ENCODE results near the gene CACNA1C.

Gene CACNA1C

DNA sequence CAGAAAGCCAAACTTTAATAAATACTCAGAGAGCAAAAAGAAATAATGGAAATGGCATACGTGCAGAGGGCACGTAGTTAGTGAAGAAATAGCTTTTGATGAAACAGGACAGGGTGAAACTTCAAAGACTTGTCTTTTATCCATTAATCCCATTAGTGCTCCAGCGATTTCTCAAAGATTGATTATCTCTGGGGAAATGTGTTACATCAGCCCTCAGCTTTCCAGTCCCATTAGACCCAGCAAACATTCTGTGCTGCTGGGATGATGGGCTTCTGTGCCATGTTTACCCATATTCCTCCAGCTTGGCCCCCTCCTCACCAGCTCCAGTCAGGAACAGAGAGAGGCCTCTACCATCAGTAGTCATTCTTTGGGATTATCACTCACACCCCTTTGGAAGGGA lies 113.1 kb downstream of the CACNA1C start:
- in situ Hi-C loops (cut with HindIII; ENCODE audit: low sequenced_read_pairs), result loop anchor here (25.0 kb wide), 1 partner anchor 96 kb away; no protein-coding TSS in a partner anchor

DNA sequence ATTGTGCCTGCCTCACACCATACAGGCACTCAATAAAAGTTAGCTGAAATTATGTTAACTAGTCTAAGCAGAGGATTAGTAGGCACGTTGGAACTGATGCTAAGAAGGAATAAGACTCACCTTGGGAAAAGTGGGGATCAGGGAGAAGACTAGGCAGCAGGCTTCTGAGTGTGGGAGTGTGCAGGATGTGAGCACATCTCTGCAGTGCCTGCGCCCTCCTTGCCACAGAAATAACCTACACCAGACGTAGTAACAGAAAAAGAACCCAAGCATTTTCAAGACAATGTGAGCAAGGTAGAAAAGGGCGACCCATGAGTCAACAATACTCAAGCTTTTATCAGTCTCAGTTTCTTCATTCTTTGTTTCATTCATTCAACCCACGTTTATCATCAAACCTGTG lies 113.9 kb downstream of the CACNA1C start:
- in situ Hi-C loops (cut with HindIII; ENCODE audit: low sequenced_read_pairs), result loop anchor here (25.0 kb wide), 1 partner anchor 96 kb away; no protein-coding TSS in a partner anchor

DNA sequence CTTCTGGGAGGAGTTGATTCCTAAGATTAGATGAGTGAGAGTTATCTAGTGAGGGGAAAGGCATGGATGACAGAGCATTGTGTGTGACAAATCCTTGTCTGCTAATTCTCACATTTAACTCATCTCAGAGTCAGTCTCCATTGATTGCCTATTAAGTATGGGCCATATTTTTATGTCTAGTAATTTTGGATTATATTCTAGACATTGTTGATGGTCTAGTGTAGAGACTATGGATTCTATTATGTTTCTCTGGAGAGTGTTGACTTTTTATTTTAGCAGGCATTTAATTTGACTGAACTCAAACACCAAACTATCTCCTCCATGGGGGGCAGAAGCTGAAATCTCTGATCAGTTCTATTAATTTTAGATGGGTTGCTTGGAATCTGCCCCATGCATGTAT lies 114.4 kb downstream of the CACNA1C start:
- in situ Hi-C loops (cut with HindIII; ENCODE audit: low sequenced_read_pairs), result loop anchor here (25.0 kb wide), 1 partner anchor 95 kb away; no protein-coding TSS in a partner anchor

DNA sequence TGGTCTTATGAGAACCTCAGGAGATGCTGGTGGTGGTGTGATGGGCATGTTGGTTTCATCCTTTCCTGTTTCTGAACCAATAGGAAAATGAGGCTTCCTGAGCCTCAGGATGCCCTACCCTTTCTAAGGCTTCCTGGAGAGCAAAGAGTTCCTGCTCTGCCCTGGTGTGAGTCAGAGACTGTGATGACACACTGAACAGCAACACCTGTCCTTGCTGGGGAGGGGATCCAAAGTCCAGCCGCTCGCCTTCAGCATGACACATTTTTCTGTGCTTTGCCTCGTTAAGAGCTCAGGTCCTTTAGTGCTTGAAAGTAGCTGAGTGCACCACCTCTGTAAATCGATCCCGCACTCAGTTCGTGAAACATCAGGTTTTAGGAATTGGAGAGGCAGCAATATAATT lies 116.0 kb downstream of the CACNA1C start:
- in situ Hi-C loops (cut with HindIII; ENCODE audit: low sequenced_read_pairs), result loop anchor here (25.0 kb wide), 1 partner anchor 93 kb away; no protein-coding TSS in a partner anchor

DNA sequence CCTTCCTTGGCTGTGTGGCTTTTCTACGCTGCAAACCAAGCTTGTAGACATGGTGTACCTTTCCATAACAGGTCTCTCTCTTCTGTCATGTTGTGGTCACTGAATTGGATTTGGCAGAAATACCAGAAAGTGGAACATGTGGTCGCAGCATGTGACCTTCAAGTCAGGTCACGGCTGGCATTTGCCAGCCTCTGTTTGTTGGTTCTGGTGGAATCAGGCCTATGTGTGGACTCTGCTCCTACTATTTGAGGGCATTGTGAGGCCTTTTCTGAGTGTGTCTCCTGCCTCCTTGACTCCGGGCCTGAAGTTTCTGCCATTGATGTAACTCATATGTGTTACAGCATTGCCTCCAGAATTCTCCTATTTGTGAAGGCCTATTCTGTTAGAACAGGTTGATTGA lies 116.7 kb downstream of the CACNA1C start:
- in situ Hi-C loops (cut with HindIII; ENCODE audit: low sequenced_read_pairs), result loop anchor here (25.0 kb wide), 1 partner anchor 93 kb away; no protein-coding TSS in a partner anchor

DNA sequence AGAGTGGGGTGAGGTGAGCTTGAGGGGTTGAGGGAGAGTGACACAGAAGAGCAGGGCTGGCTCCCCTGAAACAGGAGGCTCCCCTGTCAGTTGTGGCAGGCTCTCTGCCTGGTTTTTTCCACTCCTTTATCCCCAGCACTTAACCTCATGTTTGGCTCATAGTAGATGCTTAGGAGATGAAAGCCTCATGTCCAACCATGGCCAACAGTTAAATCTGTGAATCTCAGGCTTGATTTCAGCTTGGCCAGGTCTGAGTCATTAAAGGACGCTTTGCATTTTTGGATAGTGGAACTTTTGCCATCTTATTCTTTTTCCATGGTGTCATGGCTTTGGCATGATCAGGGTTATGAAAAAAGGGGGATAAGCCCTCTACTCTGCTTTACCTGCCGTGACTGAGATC lies 117.2 kb downstream of the CACNA1C start:
- in situ Hi-C loops (cut with HindIII; ENCODE audit: low sequenced_read_pairs), result loop anchor here (25.0 kb wide), 1 partner anchor 92 kb away; no protein-coding TSS in a partner anchor

DNA sequence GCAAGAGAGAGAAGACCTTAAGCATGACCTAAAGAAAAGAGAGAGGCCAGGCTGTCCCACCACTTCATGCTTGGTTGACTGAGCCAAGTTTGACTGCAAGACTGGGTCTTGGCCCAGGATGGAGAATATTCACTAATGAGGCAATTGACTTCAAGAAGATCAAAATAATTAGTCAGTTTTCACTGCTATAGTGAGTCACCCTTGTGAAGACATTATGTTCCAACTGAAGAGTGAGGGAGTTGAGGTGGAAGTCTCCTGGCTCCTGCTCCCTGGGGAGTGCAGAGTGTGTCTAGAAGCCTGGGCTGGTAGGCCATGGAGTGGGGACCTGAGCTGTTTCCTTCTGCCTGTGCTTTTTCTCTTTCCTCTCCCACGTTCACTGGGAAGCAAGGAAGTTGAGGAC lies 117.6 kb downstream of the CACNA1C start:
- in situ Hi-C loops (cut with HindIII; ENCODE audit: low sequenced_read_pairs), result loop anchor here (25.0 kb wide), 1 partner anchor 92 kb away; no protein-coding TSS in a partner anchor

DNA sequence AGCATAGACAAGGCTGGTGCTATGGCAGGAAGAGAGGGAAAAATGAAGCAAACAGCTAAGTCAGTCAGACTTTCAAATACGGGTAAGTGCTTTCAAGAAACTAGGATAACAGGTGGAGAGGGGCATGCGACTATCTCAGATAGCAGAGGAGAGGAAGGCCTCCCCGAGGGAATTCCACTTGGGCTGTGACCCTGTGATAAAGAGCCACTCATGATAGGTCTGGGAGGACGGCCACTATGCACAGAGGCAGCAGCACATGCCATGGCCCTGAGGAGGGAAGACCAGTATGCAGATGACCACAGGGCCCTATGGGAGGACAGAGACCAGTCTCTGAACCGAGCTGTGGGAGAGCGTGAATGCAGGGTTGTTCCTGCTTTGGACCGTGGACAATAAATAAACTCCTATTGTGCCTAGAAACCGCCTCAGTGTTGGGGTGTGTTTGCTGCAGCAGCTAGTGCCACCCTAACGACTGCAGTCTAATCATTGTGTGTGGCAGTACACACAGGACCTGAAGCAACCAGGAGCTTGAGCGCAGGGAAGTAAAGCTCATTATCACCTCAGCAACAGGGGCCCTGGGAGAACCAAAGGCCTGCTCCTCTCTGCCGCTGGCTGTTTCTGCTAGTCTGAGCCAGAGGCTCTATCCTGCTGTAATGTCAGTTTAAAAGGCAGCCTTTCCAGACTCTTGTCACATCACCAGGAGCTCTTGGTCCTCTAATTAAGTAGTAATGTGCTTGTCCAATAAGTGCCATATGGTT lies 119.1 kb downstream of the CACNA1C start:
- in situ Hi-C loops (cut with HindIII; ENCODE audit: low sequenced_read_pairs), result loop anchor here (25.0 kb wide), 1 partner anchor 90 kb away; no protein-coding TSS in a partner anchor

DNA sequence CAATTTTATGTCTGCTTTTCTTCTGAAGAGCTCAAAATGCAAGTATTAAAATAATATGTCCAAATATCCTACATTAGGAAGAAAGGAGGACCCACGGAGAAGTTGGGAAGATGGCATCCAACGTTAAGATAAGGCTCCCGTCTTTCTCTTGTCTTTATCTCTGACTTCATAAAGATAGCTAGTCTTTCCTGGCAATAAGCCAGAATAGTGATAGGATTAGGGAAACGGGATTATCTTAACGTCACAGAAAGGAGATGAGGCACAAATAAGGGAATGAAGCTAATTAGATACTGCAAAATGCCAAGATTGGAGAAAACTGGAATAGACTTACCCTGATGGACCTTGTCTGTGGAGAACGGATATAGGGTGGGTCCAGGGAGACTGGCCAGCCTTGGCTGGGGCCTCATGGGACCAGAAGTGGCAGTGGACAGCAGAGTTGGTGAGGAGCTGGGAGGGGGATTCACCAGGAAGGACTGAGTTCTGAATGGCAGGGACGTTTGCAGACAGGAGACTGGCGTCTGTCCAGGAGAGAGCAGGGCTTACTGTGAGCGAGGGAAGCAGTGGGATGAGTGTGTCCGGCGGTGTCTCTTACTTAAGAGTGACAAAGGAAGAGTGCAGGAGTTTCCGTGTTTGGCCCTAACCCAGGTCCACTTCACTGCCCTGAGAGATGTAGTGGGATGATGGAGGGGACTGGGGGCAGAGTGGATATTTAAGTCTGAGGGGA lies 119.9 kb downstream of the CACNA1C start:
- in situ Hi-C loops (cut with HindIII; ENCODE audit: low sequenced_read_pairs), result loop anchor here (25.0 kb wide), 1 partner anchor 90 kb away; no protein-coding TSS in a partner anchor

DNA sequence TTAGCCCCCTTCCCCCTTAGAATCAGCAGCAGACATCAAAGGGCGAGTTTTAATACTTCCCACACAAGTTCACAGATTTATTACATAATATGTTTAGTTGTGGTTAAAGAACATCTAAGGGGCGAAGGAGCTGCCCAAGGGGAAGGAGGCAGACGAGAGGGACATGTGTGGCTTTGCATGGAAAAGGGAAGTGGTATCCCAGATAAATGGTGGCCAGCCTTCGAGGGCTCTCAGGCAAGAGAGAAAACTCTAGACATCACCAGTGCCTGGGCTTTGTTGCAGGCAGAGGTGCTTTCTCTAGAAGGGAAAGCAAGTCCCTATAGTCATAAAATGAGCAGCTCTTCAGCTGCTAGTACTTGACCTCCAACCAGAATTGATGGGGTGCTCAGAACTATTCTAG lies 121.2 kb downstream of the CACNA1C start:
- in situ Hi-C loops (cut with HindIII; ENCODE audit: low sequenced_read_pairs), result loop anchor here (25.0 kb wide), 1 partner anchor 88 kb away; no protein-coding TSS in a partner anchor

DNA sequence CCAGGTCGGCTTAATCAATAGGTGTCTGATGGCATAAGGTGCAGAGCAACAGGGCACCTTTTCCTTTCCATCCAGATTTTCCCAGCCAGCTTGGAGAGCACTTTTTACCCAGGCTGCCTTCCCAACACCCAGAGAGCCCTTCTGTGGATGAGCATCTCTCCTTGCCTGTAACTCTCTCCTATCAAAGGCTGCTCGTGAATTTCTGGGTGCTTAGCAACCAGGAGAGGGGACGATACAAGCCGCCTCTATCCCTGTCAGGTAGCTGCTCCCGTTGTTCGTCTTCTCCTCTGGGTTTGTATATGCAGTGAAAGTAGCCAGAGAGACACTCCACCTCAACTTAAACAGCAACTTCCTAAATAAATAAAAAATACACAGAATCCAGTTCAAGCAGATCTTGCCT lies 124.2 kb downstream of the CACNA1C start:
- in situ Hi-C loops (cut with HindIII; ENCODE audit: low sequenced_read_pairs), result no loop called here

DNA sequence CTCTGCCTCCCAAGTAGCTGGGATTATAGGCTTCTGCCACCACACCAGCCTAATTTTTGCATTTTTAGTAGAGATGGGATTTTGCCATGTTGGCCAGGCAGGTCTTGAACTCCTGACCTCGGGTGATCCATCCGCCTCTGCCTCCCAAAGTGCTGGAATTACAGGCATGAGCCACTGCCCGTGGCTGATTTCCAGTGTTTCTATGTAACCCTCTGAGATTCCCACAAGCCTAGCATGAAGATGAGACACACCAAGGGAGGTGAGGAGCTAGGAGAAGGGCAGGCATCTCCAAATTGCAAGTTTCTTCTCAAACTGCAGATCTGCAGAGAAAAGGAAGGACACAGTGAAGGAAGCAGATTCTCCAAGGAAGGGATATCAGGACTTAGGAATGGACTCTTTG lies 125.0 kb downstream of the CACNA1C start:
- in situ Hi-C loops (cut with HindIII; ENCODE audit: low sequenced_read_pairs), result no loop called here

DNA sequence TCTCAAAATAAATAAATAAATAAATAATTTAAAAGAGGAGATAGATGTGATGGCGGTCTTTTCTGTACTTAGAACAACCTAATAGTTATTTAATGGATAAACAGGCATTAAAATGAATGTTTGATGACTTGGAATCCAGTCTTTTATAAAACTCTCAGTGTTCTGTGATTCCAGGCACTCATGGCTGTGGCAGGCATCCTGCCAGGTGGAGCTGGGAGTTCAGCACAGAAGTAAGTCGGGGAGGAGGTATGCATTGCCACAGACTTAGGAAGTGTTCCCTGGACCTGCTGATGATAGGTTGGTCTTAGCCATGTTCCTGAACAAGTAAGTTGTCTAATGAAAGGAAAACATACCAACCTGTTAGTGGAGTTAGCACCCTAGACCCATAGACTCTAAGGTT lies 126.3 kb downstream of the CACNA1C start:
- in situ Hi-C loops (cut with HindIII; ENCODE audit: low sequenced_read_pairs), result no loop called here

DNA sequence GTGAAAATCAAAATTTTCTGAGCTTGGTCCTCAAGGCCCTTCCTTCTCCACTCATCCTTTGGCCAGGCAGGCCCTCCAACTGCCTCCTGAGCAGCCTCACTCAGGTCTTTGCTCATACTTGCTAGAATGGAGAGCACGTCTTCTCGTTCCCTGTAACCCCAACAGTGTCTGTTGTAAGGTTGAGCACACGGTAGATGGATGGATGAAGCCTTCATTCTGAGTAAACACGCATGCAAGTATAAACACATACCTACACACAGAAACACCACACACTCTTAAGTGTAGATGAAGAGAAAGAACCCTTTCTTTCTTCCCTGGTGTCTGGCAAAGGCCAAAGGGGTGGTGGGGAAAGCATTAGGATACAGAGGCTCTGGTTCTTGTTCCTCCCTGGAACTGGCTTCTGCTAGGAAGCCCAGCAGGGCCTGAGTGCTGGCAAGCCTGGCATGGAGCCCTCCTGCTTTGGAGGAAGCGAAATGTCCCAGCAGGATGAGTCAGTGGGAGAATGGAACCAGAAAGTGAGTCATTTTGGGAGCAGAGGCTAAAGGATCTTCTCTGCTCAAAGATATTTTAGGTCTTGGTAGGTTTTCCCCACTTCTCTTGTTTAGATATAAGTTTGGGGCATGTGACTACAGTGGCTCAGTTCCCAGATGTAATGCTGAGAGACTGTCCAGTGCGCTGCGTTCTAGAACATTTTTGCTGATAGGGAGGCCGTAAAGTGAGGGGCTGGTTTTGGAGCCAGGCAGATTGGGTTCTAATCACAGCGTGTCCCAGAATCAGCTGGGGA lies 127.4 kb downstream of the CACNA1C start:
- in situ Hi-C loops (cut with HindIII; ENCODE audit: low sequenced_read_pairs), result no loop called here

DNA sequence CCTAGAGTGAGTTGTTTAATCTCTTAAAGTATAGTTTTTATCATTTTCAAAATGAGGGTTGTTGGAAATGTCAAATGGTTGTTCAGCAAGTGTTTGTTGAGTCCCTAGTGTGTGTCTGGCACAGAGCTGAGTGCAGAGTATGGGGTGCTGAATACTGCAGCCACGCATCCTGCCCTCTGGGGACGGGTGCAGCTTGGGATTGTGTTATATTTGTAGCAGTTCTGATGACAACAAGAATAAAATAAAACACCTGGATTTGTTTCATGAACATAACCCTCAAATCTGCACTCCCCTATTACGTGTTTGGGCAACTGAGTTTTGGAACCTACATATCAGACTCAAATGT lies 127.9 kb downstream of the CACNA1C start:
- in situ Hi-C loops (cut with HindIII; ENCODE audit: low sequenced_read_pairs), result no loop called here

DNA sequence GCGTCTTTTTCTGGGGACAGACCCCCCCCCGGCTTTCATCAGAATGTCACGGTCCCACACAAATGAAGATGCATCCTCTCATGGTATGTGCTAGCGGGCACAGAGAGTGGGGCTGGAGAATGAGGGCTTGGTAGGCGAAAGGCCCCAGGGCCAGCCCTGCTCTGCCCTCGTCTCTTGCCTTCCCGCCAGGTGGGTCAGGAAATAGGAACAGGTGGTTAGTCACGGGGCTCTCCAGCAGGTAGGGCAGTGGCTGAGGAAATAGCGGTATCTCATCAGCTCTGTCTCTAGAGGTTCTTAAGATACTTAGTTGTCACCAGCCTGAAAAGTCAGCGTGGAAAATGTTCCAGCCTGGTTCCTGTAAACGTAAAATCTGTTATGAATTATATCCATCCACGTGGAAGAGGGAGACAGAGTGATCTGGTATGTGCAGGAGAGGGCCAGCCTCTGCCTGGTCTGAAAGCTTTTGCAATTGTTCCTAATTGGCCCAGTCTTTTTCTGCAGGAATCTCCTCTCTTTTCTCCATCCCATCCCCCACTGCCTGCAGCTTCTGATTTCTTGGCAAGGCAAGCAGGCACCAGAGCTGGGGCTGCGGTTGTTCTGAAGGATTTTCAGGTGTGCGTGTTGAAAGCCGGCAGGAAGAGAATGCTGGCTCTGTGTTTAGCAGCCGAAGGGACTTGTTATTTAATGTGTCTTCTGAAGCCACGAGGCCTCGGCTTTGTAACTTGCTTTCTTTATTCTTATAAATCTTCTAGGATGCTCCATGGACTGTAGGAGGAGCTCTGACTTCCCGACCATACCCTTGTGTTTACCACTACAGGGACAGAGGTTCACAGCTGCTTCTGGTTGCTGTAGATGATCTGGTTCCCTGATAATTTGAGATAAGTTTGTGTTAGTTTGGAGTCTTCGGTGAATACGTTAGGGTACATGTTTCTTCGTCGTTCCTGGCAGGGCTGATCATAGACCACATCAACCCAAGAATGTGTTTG lies 131.1 kb downstream of the CACNA1C start:
- in situ Hi-C loops (cut with HindIII; ENCODE audit: low sequenced_read_pairs), result no loop called here

DNA sequence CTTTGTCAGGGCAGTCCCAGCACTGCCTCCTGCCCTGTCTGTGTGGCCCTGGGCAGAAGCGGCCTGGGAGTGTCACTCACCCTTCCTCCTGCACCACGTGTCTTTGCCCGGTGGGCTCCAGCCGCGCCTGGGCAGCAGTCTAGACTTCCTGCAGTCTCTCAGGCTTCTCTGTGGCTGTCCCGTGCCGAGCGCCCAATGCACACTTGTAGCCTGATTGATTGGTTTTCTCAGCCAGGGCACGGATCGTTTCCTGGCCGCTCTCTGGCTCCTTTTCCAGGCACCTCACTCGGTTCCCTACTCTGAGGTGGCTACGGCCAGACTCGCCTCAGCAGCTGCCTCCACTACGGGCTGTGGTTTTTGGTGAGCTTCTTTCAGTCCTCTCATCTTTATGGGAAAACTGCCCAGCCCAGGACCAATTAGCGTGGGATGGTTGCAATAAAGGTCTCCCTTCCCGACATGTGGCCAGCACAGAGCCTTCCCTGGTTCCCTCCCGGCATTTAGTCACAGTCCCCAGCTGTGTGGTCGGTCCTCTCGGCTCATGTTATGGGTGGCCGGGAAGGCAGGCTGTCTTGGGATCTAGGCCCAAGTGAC lies 133.1 kb downstream of the CACNA1C start:
- in situ Hi-C loops (cut with HindIII; ENCODE audit: low sequenced_read_pairs), result no loop called here

DNA sequence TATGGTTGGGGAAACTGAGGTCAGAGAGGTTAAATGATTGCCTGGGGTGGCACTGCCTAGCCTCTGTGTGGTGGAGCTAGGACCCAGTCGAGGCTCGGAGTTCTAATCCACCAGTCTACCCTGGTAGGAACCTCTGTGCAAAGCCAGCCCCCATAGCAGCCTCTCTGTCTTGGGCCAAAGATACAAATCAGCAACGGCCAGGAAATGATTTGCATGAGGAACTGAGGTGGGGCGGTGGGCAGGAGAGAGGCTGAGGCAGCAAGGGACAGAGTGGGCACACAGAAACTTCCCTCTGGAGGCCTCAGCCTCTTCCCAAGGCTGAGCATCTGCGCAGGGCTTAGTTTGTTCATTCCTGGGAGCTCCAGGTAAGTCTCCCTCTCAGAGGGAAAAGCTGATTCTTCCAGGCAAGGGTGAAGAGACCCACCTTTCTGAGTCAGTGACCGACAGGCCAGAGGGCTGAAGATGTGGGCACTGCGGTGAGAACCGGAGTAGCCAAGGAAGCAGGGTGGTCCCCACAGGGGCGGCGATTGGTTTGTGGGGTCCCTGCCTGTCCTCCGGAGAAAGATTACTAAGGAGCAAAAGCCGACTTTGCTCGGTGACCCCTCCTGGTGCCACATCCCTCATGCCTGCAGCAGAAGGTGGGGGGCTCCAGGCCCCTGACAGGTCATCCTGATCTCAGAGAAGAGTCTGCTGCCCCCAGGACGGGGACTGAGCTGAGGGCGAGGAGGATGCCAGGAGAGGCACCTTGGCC lies 134.6 kb downstream of the CACNA1C start:
- in situ Hi-C loops (cut with HindIII; ENCODE audit: low sequenced_read_pairs), result no loop called here

DNA sequence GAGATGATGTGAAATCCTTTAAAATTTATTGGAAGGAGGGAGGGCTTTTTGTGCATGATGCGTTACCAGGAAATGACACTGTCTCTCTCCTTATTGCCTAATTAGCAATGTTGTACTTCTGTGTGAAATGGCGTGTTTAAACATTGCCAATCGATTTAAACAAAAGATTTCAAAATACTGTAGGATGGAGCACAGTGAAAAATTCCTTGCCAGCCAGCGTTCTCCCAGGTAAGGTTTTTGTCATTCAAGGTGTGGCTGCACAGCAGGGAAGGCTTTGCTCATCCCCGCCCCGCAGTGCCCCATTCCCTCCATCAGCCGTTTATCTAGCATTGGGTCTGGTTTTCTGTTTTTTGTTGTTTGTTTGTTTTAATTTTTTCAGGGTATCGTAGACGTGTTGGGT lies 137.3 kb downstream of the CACNA1C start:
- in situ Hi-C loops (cut with HindIII; ENCODE audit: low sequenced_read_pairs), result no loop called here
